ENCODE measurements around the gene ANAPC16. TPM values are rescaled to one million over a fixed set of nuclear protein-coding genes. Genes with fewer than 3 reads are reported as not detected.

ANAPC16 gene
- polyA plus RNA-seq, 1 donor from 2014 or later, result 209 TPM

DNA sequence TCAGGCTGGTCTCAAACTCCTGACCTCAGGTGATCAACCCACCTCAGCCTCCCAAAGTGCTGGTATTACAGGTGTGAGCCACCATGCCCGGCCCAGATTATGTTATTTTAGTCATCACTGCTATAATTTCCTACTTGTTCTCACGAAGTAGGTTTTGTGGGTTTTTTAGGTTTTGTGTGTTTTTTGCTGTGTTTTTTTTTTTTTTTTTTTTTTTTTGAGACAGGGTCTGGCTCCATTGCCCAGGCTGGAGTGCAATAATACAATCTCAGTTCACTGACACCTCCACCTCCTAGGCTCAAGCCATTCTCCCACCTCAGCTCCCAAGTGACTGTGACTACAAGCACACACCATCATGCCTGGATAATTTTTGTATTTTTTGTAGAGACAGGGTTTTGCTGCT, 20.9 kb upstream of the ANAPC16 start:
- Histone ChIP-seq H3K4me2 (ENCODE audit: low read length) (no peak overlapping the region), H3K36me3 (ENCODE audit: insufficient read depth, low read length) (no peaks in the 10 kb centered on the region), H3K27me3 (ENCODE audit: insufficient read depth, low read depth, low read length) (no peaks in the 10 kb centered on the region), H3K27ac (ENCODE audit: low read length) (no peak overlapping the region), H3K9me2 (ENCODE audit: insufficient read depth, low read length) (no peaks in the 10 kb centered on the region), H4K20me1 (ENCODE audit: insufficient read depth) (no peaks in the 10 kb centered on the region), H2AFZ (ENCODE audit: low read depth, low read length) (no peak overlapping the region), H3K4me3 (ENCODE audit: low read length) (no peak overlapping the region), H3K9me3 (ENCODE audit: low read length) (no peaks in the 10 kb centered on the region), H3K79me2 (replicated peaks; ENCODE audit: insufficient read depth, low read length) (no peaks in the 10 kb centered on the region), H3F3A (ENCODE audit: insufficient read depth, low read length, poor library complexity, severe bottlenecking) (no peaks in the 10 kb centered on the region), H3K9ac (ENCODE audit: low read length) (no peak overlapping the region)
- TF ChIP-seq CTCF (IDR thresholded peaks at IDR 0.05; ENCODE audit: poor library complexity, severe bottlenecking), result no peak
- TF ChIP-seq TAF1 (IDR thresholded peaks at IDR 0.05; ENCODE audit: low read depth), result no peak
- no peak for TF ChIP-seq RAD21 (conservative IDR thresholded peaks at IDR 0.05)

DNA sequence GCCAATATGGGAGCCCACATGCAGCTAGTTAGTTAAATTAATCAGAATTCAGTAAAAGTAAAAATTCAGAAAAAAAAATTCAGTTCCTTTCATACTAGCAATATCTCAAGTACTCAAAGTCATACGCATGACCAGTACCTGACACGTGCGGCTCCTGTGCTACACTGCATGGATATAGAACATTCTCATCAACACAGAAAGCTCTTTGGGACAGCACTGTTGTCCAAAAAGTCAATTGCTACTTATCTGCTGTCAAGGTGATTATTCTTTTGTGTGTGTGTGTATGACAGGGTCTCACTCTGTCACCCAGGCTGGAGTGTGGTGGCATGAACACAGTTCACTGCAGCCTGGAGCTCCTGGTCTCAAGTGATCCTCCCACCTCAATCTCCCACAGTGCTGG, 14.9 kb upstream of the ANAPC16 start:
- Histone ChIP-seq H3K79me2 (replicated peaks; ENCODE audit: insufficient read depth, low read length) (no peaks in the 10 kb centered on the region), H3K9me2 (ENCODE audit: insufficient read depth, low read length) (no peaks in the 10 kb centered on the region), H2AFZ (ENCODE audit: low read depth, low read length) (no peak overlapping the region), H3K9ac (ENCODE audit: low read length) (no peak overlapping the region), H3F3A (ENCODE audit: insufficient read depth, low read length, poor library complexity, severe bottlenecking) (no peaks in the 10 kb centered on the region), H3K27me3 (ENCODE audit: insufficient read depth, low read depth, low read length) (no peaks in the 10 kb centered on the region), H4K20me1 (ENCODE audit: insufficient read depth) (no peaks in the 10 kb centered on the region), H3K27ac (ENCODE audit: low read length) (no peak overlapping the region), H3K9me3 (ENCODE audit: low read length) (no peaks in the 10 kb centered on the region), H3K4me2 (ENCODE audit: low read length) (no peak overlapping the region), H3K4me3 (ENCODE audit: low read length) (no peak overlapping the region), H3K36me3 (ENCODE audit: insufficient read depth, low read length) (no peaks in the 10 kb centered on the region)
- no peak for TF ChIP-seq TAF1 (IDR thresholded peaks at IDR 0.05; ENCODE audit: low read depth)
- no peak for TF ChIP-seq SMC3 (conservative IDR thresholded peaks at IDR 0.05; ENCODE audit: poor library complexity)
- TF ChIP-seq REST (IDR thresholded peaks at IDR 0.05; ENCODE audit: borderline replicate concordance), result no peak
- no peak for TF ChIP-seq EP300 (conservative IDR thresholded peaks at IDR 0.05; ENCODE audit: poor library complexity, severe bottlenecking)
- no peak for TF ChIP-seq RAD21 (conservative IDR thresholded peaks at IDR 0.05)
- no peak for TF ChIP-seq MXI1 (conservative IDR thresholded peaks at IDR 0.05; ENCODE audit: poor library complexity, severe bottlenecking)
- no peak for TF ChIP-seq POLR2AphosphoS5 (IDR thresholded peaks at IDR 0.05)
- TF ChIP-seq CTCF (IDR thresholded peaks at IDR 0.05; ENCODE audit: poor library complexity, severe bottlenecking), result no peak
- TF ChIP-seq EZH2 (IDR thresholded peaks at IDR 0.05; ENCODE audit: borderline replicate concordance, insufficient read depth, low read length, poor library complexity, severe bottlenecking), result no peak
